Right ventricle myocardium inferior (tissue), 1 donor: ENCODE results near the gene ENPP3. TPM values are rescaled to one million over a fixed set of nuclear protein-coding genes. Genes with fewer than 3 reads are reported as not detected.

Source experiments
- ATAC-seq: fragments of 200-7000 bp; cut with Tn5 transposase; one replicate; pipeline ENCODE4 v1.9.1; 2020; ENCODE audit warnings: mild to moderate bottlenecking, moderate library complexity
- DNase-seq: peaks from one replicate; pipeline ENCODE4 v3.0.0; 2021; ENCODE audit errors: missing footprints
- intact Hi-C: fragments of 100-400 bp; cut with DNase I; formaldehyde crosslinking; loops from one replicate; pipeline ENCODE4 v1.11.0; 2022
- total RNA-seq: library from RNA; stranded (reverse); fragmentation: NEBNext Ultra II Directional; extraction: Animal tissue kit (Norgen Biotek cat#: 25700); gene quantifications from one replicate; pipeline ENCODE4 v1.2.1, GENCODE V29; 2021
- donor health status: DM: no; HTN: yes; CAD: no; lungs with severe emphysema.

ENPP3 gene
- total RNA-seq, 1 donor from 2014 or later, result 0.16 TPM

DNA sequence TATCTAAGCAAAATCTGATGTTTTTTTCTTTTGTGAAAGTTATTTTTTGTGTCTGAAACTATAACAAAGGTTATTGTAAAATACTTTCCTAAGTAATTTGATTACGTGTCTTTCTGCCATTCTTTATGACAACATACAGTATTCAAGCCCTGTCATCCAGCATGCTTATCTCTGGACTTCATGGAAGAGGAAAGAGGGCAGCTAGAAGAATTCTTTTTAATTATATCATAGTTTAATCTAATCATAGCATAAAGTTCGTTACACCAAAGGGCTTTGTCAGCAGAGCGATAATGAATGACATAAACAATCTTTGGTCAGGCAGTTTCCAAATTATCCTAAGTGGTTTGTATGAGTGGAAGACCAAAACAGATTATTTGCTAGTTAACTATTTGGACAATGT lies 3.5 kb downstream of the ENPP3 start:
- intact Hi-C loops, result no loop called here
- DNase-seq, result no peak
- no peak for ATAC-seq

DNA sequence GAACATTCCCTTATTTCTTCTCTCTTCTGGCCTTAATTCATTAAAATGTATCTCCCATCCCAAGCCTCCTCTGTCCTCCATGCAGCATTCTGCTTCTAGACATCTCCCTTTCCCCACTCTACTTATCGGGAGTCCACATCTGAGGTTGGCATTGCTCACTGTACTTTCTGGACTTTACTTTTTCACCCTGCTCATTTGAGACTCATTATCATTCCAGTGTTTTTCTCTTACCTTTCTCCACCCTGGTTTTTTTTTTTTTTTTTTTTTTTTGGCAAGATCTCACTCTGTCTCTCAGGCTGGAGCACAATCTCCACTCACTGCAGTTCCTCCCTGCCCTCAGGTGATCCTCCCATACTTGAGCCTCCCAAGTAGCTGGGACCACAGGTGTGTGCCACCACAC lies 4.5 kb downstream of the ENPP3 start:
- intact Hi-C loops, result no loop called here
- DNase-seq, result no peak
- ATAC-seq, result no peak

DNA sequence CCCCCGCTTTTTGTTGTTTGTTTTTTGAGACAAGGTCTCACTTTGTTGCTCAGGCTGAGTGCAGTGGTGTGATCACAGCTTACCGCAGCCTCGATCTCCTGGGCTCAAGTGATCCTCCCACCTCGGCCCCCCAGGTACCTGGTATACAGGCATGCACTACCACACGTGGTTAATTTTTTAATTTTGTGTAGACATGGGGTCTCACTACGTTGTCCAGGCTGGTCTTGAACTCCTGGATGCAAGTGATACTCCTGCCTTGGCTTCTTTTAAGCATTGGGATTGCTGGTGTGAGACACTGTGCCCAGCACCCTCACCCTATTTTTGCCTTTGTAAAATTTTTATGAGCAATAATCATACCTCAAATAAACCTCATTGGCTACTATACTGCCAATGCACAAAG lies 5.5 kb downstream of the ENPP3 start:
- ATAC-seq (no peak), DNase-seq (no peak)
- intact Hi-C loops, result no loop called here

DNA sequence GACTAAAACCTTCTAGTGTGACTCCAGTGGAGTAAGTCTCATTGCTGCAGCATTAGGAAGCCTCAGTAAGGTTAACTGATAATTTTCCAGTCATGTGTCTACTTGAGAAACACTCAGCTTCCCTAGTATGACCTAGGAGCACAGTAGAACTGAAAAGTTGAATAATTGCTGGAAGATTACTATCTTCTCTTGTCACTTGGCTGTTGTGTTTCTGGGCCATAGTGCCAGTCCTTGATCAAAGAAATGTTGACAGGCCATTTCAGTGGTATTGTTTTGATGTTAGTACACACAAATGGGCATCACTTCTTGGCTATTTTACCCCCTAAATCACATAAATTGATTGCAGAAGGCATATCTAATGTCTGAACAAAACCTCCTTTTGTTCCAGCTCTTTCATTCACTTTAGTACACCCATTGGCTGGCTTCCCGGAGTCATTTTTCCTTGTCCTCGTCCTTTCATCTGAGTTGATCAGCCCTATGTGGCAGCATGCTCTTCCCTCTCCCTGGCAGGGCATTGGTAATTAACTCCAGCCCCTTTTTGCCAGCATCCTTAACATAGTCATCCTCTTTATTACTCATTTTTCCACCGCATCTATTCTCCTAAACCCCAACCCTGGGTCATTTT lies 6.0 kb downstream of the ENPP3 start:
- intact Hi-C loops, result no loop called here

GRCh38 chr6:131643855-131644460 lies 6.9 kb downstream of the ENPP3 start:
- intact Hi-C loops, result no loop called here
- no peak for ATAC-seq
- DNase-seq, result no peak

More for the DNA sequence above, 6.0 kb downstream of the ENPP3 start:
- no peak for DNase-seq
- no peak for ATAC-seq

DNA sequence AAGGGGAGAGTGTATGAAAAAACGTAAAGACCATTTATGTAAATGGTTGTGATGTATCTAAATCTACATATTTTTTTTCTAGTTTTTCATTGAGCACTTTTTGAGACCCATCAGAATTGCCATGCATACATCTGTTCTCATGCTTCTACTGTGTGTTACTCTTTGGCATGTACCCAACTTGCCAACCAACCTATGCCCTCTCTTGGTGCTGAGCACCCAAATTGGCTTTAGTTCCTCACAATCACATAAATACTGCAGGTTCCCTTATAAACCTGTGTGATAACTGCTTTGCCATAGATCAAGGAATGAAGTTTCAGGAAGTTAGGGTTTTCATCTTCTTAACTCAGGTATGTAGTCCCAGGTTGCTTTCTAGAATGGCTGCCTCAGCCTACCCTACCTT lies 7.8 kb downstream of the ENPP3 start:
- DNase-seq (no peak), ATAC-seq (no peak)
- intact Hi-C loops, result no loop called here

GRCh38 chr6:131645846-131646245 lies 8.7 kb downstream of the ENPP3 start:
- no peak for ATAC-seq
- intact Hi-C loops, result no loop called here
- no peak for DNase-seq

DNA sequence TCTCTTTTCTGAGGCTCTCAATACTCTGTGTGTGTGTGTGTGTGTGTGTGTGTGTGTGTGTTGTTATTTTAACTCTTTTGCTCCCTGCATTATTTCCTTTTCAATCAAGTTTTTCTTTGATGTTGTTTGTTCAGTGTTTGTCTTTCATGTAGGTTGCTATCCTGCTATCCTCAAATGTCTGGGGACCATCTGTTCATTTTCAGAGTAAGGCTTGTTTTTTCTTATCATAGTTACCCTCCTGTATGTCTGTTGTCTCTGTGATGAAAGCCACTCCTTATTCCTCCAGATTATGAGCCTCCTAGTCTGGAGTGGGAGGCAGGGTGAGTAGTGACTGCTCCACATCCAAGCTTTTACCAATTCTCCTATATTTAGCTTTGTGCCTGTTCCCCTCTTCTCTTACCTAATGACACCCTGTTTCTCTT lies 9.2 kb downstream of the ENPP3 start:
- intact Hi-C loops, result no loop called here
- no peak for DNase-seq
- ATAC-seq, result no peak

DNA sequence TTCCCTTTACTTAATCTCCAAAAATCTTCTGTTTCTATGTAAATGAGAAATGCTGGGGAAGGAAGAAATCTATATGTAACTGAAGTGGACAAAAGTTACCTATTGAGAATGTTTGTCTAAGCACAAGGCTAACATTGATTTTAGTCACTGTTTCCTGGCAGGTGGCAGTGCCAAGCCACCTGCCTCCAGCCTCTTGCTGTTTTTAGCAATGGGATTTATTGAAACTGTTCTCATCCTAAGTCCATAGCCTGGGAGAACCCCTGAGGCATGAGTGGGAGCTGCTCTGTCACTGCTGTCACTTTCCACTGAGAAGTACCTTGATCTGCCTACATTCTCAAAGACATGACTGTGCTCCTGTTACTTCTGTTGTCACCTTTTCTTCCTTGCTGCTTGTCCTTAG lies 14.7 kb downstream of the ENPP3 start:
- no peak for ATAC-seq
- intact Hi-C loops, result no loop called here
- DNase-seq, result no peak

- DNase-seq (no peak), ATAC-seq (no peak)
- intact Hi-C loops, result no loop called here
Measured at GRCh38 chr6:131652472-131652871, 15.4 kb downstream of the ENPP3 start.

- ATAC-seq, result no peak
Measured at GRCh38 chr6:131654326-131654725, 17.2 kb downstream of the ENPP3 start.

DNA sequence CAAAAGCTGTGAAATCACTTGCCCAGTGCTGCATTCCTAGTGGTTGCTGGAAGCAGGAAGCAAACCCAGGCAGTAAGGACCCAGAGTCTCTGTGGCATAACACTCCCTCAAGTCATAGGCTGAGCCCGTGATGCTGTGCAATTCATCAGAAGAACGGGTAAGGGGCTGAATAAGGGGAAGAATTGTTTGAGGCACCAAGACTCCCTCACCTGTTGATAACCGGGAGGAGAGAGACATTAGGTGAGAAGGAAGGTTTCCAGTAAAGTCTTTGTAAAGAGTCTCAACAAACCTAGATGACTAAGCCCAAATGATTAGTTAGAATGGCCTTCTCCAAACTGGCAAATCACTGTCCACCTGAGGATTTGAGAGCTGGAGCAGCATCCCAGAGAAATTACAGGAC lies 18.3 kb downstream of the ENPP3 start:
- no peak for DNase-seq
- intact Hi-C loops, result no loop called here
- no peak for ATAC-seq

More at GRCh38 chr6:131654326-131654725, 17.2 kb downstream of the ENPP3 start:
- intact Hi-C loops, result no loop called here
- DNase-seq, result no peak

GRCh38 chr6:131655951-131656350 lies 18.8 kb downstream of the ENPP3 start:
- ATAC-seq, result no peak
- no peak for DNase-seq
- intact Hi-C loops, result no loop called here

DNA sequence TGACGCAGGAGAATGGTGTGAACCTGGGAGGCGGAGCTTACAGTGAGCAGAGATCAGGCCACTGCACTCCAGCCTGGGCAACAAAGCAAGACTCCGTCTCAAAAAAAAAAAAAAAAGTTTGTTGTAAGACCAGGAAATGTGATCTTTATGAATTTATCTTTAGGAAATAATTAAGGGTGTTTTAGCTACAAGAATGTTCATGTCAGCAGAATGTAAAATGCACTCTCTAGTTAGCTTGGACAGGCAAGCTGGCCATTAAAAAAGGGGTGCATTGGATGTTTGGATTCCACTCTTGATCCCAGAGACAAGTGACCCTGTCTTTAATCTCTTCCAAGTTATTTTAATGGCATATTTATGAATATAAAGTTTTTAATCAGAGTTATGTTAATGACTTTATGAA lies 19.6 kb downstream of the ENPP3 start:
- no peak for DNase-seq
- no peak for ATAC-seq
- intact Hi-C loops, result no loop called here

DNA sequence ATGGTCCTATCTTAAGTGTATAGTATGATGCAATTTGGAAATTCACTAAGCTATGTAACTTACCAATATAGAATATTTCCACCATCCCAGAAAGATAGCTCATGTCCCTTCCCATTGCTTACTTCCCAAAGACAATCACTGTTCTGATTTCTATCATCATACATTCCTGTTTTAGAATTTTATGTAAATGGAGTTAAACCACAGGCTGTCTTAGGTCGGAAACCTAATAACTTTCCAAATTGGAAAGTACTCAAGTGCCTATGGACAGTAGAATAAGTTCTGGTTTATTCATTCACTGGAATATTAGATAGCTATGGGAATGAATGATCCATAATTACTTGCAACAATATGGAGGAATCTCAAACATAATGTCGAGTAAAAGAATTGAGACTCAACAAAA lies 20.1 kb downstream of the ENPP3 start:
- intact Hi-C loops, result no loop called here
- ATAC-seq (no peak), DNase-seq (no peak)

- ATAC-seq (no peak), DNase-seq (no peak)
- intact Hi-C loops, result no loop called here
Measured at GRCh38 chr6:131657630-131658111, 20.6 kb downstream of the ENPP3 start.

GRCh38 chr6:131658287-131658686 lies 21.2 kb downstream of the ENPP3 start:
- ATAC-seq, result no peak
- no peak for DNase-seq
- intact Hi-C loops, result no loop called here

DNA sequence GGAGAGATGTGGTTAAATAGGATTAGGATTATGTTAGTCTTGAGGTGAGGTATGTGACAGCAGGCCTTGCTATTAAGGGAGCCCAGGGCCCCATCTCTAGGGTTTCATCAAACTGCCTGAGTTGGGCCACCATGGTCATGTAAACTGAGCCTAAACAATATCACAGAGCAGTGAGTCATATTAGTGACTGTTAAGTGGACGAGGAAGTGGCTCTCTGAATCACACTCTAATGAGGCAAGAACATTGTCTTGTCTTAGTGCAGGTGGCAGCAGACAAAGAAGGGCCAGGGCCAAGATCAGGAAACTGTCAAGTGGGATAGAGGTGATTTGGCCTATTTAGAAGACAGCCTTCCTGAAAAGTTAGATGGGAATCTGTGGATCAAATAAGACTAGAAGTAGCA lies 23.1 kb downstream of the ENPP3 start:
- intact Hi-C loops, result no loop called here
- ATAC-seq (no peak), DNase-seq (no peak)

GRCh38 chr6:131663578-131664165 lies 26.6 kb downstream of the ENPP3 start:
- no peak for ATAC-seq
- DNase-seq, result no peak
- intact Hi-C loops, result no loop called here

DNA sequence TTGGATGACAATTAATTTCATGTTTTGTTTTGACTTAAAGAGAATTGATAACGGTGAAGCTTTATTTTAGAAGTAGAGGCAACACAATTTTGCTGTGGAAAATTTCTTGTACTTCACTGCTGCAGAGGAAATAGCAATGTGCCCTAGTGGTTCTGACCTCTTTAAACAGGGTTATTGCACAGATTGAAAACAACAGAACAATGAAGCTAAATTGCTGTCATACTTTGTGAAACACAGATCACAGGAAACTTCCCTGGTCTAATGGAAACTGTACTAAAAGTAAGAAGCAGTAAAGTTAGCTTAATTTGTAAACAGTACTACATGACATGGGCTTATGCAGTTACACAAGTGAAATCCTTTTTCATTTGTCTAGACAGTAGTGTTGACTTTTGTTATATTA lies 32.8 kb downstream of the ENPP3 start:
- intact Hi-C loops, result no loop called here
- no peak for ATAC-seq
- no peak for DNase-seq
